Measurements from ENCODE around the gene GHR. TPM values are rescaled to one million over a fixed set of nuclear protein-coding genes. Genes with fewer than 3 reads are reported as not detected.
A peak's percentile ranks its signal among the peaks of the same experiment; 100 is the strongest.

GHR gene
- total and polyA plus RNA-seq, 2 donors from 2014 or later = 3.7 to 6.5 TPM

DNA sequence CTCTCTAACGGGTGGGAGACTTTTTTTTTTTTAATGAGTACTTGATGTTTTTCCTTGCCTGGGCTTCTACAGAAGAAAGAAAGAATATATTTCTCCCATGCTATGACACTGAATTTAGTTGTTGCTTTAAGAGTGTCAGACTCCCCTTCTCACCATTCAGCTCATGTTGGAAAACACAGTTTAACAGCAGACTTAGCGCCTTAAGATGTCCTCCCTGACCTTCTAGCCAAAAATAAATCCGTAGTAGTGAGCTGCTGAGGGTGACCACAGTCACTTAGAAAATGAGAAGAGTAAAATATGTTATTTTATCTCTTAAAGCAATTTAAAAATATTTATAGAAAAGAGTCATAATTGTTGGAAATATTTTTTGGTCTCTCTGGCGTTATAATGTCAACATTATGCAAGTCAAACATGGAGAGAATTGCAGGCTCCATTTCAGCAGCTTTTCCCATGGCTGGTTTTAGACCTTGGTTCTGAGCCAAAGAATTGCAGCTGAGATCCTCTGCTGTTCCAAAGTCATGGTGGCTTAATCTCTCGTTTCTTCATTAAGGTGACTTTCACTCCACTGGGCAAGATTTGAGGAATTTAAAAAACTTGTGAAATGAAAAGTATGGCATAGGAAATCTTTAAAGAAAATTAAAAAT lies 143.5 kb downstream of the GHR start:
- H3K27me3 ChIP-seq (ENCODE audit: control insufficient read depth, insufficient read depth, low read length) = no peaks in the 10 kb centered on the region
- H3K27ac ChIP-seq (ENCODE audit: low read depth in 2 of 2, low read length in 2 of 2) = no peak overlapping the region
- no peaks in the 10 kb centered on the region for H3K36me3 ChIP-seq (ENCODE audit: control insufficient read depth in 2 of 3, insufficient read depth in 3 of 3, low read length in 3 of 3)
- H3K9me3 ChIP-seq (ENCODE audit: control insufficient read depth in 2 of 3, insufficient read depth in 1 of 3, low read length in 3 of 3) = no peaks in the 10 kb centered on the region
- intact Hi-C loops (cut with DNase I) = no loop called here
- DNase-seq (peak in 2 of 5 donors; percentile 40 to 53), FAIRE-seq (no peak)
- no peak overlapping the region for H3K9ac ChIP-seq (ENCODE audit: low read length in 3 of 3)
- TF ChIP-seq, protein P1, sequence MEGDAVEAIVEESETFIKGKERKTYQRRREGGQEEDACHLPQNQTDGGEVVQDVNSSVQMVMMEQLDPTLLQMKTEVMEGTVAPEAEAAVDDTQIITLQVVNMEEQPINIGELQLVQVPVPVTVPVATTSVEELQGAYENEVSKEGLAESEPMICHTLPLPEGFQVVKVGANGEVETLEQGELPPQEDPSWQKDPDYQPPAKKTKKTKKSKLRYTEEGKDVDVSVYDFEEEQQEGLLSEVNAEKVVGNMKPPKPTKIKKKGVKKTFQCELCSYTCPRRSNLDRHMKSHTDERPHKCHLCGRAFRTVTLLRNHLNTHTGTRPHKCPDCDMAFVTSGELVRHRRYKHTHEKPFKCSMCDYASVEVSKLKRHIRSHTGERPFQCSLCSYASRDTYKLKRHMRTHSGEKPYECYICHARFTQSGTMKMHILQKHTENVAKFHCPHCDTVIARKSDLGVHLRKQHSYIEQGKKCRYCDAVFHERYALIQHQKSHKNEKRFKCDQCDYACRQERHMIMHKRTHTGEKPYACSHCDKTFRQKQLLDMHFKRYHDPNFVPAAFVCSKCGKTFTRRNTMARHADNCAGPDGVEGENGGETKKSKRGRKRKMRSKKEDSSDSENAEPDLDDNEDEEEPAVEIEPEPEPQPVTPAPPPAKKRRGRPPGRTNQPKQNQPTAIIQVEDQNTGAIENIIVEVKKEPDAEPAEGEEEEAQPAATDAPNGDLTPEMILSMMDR (IDR thresholded peaks at IDR 0.05; ENCODE audit: borderline replicate concordance, extremely low read depth, insufficient read depth) = no peak
- H3K4me1 ChIP-seq (ENCODE audit: control insufficient read depth in 2 of 3, insufficient read depth in 2 of 3, low read depth in 1 of 3, low read length in 3 of 3) = peaks cover 0 to 7% (median 7%) of the 10 kb centered on the region in 3 donors
- H3K4me3 ChIP-seq (ENCODE audit: low read length in 3 of 3) = peak overlapping the region in 1 of 3 donors; percentile 19

DNA sequence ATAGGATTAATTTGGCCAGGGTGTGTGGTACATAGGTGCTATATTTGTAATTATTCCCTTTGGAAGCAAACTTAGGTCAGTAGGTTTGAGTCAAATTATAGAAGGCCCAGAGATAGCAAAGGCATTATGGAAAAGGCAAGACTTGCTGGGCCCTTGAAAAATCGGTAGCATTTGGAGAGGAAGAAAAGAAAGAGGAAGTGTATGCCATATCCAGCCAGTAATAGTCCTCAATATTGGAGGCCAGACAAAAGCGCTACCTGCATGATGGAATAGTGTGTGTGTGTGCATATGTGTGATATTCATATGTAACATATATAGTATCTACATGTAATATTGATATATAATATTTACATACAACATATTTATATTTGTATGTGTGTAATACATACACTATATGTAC lies 146.1 kb downstream of the GHR start:
- TF ChIP-seq, protein P1 (IDR thresholded peaks at IDR 0.05; ENCODE audit: borderline replicate concordance, extremely low read depth, insufficient read depth) = no peak
- no peak overlapping the region for H3K9ac ChIP-seq (ENCODE audit: low read length in 3 of 3)
- no peak for FAIRE-seq
- no peak overlapping the region for H3K27ac ChIP-seq (ENCODE audit: low read depth in 2 of 2, low read length in 2 of 2)
- intact Hi-C loops (cut with DNase I) = no loop called here
- H3K4me1 ChIP-seq (ENCODE audit: control insufficient read depth in 2 of 3, insufficient read depth in 2 of 3, low read depth in 1 of 3, low read length in 3 of 3) = peaks cover 0 to 7% (median 7%) of the 10 kb centered on the region in 3 donors
- no peaks in the 10 kb centered on the region for H3K36me3 ChIP-seq (ENCODE audit: control insufficient read depth in 2 of 3, insufficient read depth in 3 of 3, low read length in 3 of 3)
- no peak overlapping the region for H3K4me3 ChIP-seq (ENCODE audit: low read length in 3 of 3)
- no peaks in the 10 kb centered on the region for H3K9me3 ChIP-seq (ENCODE audit: control insufficient read depth in 2 of 3, insufficient read depth in 1 of 3, low read length in 3 of 3)
- no peak for DNase-seq
- H3K27me3 ChIP-seq (ENCODE audit: control insufficient read depth, insufficient read depth, low read length) = no peaks in the 10 kb centered on the region

DNA sequence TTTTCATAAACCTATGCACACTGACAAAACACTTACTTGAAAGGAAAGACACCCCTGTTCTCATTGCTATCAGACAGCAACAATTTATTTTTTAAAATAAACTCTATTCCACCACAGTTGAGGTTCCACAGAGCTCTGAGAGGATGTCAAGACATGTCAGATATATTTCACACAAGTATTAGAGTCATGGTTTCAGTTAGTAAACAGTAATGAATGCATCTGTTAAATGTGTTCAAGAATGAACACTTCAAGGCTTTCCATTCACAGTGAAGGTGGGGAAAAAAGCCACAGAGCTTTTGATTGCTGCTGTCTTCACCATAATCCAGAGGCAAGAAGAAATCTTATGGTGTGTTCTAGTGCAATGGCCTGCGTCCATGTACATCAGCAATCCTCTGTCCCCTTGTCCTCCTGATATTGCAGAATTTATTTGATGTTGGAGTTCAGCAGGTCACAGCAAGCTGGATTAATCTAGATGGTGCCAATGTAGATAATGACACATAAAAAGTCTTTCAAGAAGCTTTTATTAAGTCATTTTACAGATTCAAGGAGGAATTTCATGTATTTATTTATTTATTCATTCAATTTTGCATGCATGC lies 146.8 kb downstream of the GHR start:
- no peak for FAIRE-seq
- TF ChIP-seq, protein P1 (IDR thresholded peaks at IDR 0.05; ENCODE audit: borderline replicate concordance, extremely low read depth, insufficient read depth) = no peak
- intact Hi-C loops (cut with DNase I) = no loop called here
- Histone ChIP-seq H3K27ac (ENCODE audit: low read depth in 2 of 2, low read length in 2 of 2) (no peak overlapping the region), H3K36me3 (ENCODE audit: control insufficient read depth in 2 of 3, insufficient read depth in 3 of 3, low read length in 3 of 3) (no peaks in the 10 kb centered on the region), H3K9me3 (ENCODE audit: control insufficient read depth in 2 of 3, insufficient read depth in 1 of 3, low read length in 3 of 3) (no peaks in the 10 kb centered on the region), H3K4me1 (ENCODE audit: control insufficient read depth in 2 of 3, insufficient read depth in 2 of 3, low read depth in 1 of 3, low read length in 3 of 3) (peaks cover 0 to 7% (median 7%) of the 10 kb centered on the region in 3 donors), H3K9ac (ENCODE audit: low read length in 3 of 3) (no peak overlapping the region), H3K27me3 (ENCODE audit: control insufficient read depth, insufficient read depth, low read length) (no peaks in the 10 kb centered on the region), H3K4me3 (ENCODE audit: low read length in 3 of 3) (no peak overlapping the region)
- DNase-seq = no peak
